IPS-NIHi7 (cell line): ENCODE results near the gene BAZ1B.
"Not testable (repeated sequence)": the region's sequence is repeated elsewhere in the genome, so short reads cannot be mapped to it uniquely, and the experiment has no call there.

Source experiments
- DNase-seq: peaks from one replicate; pipeline ENCODE4 v3.0.0; 2012; ENCODE audit warnings: mixed read lengths; ENCODE audit errors: extremely low spot score

BAZ1B gene

GRCh38 chr7:73504920-73505319, 17.2 kb downstream of the BAZ1B start:
- DNase-seq, result no peak

GRCh38 chr7:73504017-73504416, 18.1 kb downstream of the BAZ1B start:
- no peak for DNase-seq

- no peak for DNase-seq
These were observed 18.9 kb downstream of the BAZ1B start for GRCh38 chr7:73503229-73503628.

GRCh38 chr7:73496626-73497025, 25.5 kb downstream of the BAZ1B start:
- no peak for DNase-seq

- not testable (repeated sequence) for DNase-seq
These were observed 26.6 kb downstream of the BAZ1B start for GRCh38 chr7:73495507-73495906.

- no peak for DNase-seq
These were observed 32.1 kb downstream of the BAZ1B start for GRCh38 chr7:73489976-73490375.

- no peak for DNase-seq
These were observed 34.6 kb downstream of the BAZ1B start for GRCh38 chr7:73487486-73487885.

GRCh38 chr7:73483171-73483570, 38.9 kb downstream of the BAZ1B start:
- DNase-seq, result no peak

- DNase-seq, result peak; percentile 21
These were observed 39.3 kb downstream of the BAZ1B start for GRCh38 chr7:73482746-73483145.

GRCh38 chr7:73481521-73481920, 40.6 kb downstream of the BAZ1B start:
- not testable (repeated sequence) for DNase-seq

- no peak for DNase-seq
These were observed 43.5 kb downstream of the BAZ1B start for GRCh38 chr7:73478549-73478948.

- DNase-seq, result no peak
These were observed 44.7 kb downstream of the BAZ1B start for GRCh38 chr7:73477376-73477775.

GRCh38 chr7:73470208-73470607, 51.9 kb downstream of the BAZ1B start:
- no peak for DNase-seq

- DNase-seq, result not testable (repeated sequence)
These were observed 55.0 kb downstream of the BAZ1B start for GRCh38 chr7:73467046-73467445.

GRCh38 chr7:73466112-73466511, 56.0 kb downstream of the BAZ1B start:
- DNase-seq, result no peak

GRCh38 chr7:73463966-73464365, 58.1 kb downstream of the BAZ1B start:
- DNase-seq, result no peak

GRCh38 chr7:73463260-73463659, 58.8 kb downstream of the BAZ1B start:
- DNase-seq, result no peak

- DNase-seq, result no peak
These were observed 60.3 kb downstream of the BAZ1B start for GRCh38 chr7:73461782-73462285.

GRCh38 chr7:73454424-73454823, 67.7 kb downstream of the BAZ1B start:
- DNase-seq, result no peak

GRCh38 chr7:73452999-73453635, 69.0 kb downstream of the BAZ1B start:
- DNase-seq, result no peak

- peak; percentile 69 for DNase-seq
These were observed 70.2 kb downstream of the BAZ1B start for GRCh38 chr7:73451780-73452398.

- no peak for DNase-seq
These were observed 72.7 kb downstream of the BAZ1B start for GRCh38 chr7:73449422-73449821.

- DNase-seq, result no peak
These were observed 73.5 kb downstream of the BAZ1B start for GRCh38 chr7:73448609-73449008.
